ENCODE data around the gene IL17RD.
"Not testable (repeated sequence)": the region's sequence is repeated elsewhere in the genome, so short reads cannot be mapped to it uniquely, and the experiment has no call there.

IL17RD gene

DNA sequence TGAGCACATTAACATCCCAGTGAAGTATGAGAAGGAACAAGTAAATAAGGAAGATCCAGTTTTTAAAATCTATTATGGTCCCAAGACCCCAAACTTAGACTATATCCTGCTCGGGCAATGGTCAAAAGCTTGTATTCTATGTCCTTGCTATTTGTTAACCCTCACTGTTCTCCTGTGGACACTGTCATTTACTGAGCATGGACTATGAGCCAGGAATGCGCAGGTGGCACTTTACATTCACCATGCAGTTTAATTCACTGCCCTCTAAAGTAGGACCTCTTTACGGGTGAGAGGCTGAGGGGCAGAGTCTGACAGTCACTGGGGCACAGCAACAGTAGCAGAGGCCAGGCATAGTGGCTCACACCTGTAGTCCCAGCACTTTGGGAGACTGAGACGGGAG lies 76.1 kb downstream of the IL17RD start:
- no peak for FAIRE-seq

DNA sequence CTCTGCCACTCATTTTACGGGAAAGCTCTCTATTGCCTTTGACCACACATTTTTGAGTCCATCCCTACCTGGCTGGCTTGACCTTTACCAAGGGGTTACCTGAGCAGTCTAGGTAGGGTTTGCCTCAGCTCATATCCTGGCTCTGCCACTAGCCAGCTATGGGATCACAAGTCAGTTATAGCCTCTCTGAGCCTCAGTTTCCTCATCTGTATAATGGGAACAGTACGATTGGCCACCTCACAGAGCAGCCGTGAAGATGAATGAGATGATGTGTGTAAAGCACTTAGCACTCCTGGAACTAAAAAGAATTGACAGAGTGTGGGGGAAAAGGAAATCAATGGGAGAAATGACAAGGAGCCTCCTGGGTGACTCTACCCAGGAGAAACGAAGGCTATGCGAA lies 76.7 kb downstream of the IL17RD start:
- no peak for FAIRE-seq

DNA sequence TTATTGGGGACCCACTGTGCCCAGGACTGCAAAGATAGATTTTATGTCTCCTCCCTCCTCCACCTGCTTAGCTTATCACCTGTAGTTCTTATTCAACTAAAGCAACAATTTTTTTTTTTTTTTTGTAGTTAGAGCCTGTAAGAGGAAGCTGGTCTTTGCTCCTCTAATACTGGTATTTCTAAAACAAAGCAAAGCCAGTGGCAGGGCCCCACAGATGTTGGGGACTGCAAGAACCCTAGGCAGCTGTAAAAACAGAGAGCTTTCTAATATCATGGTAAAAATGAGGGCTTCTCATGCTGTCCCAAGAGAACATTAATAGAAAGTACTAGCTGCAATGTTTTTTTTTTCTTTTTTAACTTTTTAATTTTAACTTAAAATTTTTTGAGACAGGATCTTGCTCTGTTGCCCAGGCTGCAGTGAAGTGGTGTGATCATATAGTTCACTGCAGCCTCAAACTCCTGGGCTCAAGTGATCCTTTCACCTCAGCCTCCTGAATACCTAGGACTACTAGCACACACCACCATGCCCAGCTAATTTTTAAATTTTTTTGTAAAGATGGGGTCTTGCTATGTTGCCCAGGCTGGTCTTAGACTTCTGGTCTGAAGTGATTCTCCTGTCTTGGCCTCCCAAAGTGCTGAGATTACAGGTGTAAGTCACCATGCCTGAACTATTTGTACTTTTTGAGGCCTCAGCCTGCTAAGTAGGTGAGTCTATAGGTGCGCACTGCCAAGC lies 77.6 kb downstream of the IL17RD start:
- FAIRE-seq: no peak

DNA sequence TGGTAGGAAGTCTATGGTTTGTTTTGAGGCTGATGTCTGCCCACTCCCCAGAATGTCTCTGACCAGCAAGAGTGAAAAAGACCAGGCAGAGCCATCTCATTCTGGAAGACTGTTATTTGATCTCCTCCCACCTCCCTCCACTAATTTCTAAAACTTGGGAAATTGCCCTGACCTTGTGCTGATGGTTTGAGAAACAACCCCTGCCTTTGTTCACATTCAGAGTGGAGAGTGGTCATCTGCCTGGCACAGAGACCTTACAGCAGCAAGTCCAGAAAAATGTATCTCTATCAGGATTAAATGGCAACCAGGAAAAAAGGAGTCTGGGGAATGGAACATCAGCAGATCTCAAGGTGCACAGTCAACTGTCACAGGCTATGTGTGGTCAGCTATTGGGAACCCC lies 79.0 kb downstream of the IL17RD start:
- no peak for FAIRE-seq

DNA sequence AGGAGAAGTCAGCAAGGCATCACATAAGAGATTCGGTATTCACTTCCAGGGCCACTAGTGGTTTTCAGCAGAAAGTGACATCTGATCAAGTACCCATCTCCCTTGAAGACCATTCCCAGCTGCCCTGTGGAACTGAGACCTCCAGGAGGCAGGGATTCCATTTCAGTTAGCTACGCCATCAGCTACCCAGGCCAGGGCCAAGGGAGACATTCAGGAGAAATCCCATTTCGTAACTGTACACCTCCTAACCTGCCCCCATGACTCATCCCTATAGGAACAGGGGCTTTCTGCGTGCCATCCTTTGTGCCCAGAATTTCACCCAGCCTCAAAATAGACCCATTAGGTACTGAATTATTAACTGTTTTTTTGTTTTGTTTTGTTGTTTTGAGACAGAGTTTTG lies 79.9 kb downstream of the IL17RD start:
- FAIRE-seq: no peak

DNA sequence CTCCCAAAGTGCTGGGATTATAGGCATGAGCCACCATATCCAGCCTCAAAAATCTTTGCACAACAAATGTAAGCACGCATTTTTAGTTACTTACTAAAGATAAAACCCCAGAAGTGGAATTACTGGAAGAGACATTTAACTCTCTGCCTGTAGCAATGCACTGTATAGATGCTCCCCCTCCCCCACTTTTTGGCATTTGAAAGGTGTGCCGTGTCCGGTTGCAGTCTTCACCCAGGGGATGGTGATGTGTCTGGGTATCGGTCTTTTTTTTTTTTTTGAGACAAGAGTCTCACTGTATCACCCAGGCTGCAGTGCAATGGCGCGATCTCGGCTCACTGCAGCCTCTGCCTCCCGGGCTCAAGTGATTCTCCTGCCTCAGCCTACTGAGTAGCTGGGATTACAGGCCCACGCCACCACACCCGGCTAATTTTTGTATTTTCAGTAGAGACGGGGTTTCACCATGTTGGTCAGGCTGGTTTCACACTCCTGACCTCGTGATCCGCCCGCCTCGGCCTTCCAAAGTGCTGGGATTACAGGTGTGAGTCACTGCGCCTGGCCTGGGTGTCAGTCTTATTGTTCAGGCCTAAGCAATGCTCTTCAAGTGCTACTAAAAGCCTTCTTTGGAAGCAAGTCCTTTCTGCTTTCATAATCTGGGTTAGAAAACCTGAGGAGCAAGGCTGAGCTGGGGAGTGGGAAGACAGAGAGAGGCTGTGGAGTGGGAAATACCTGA lies 81.7 kb downstream of the IL17RD start:
- not testable (repeated sequence) for FAIRE-seq

DNA sequence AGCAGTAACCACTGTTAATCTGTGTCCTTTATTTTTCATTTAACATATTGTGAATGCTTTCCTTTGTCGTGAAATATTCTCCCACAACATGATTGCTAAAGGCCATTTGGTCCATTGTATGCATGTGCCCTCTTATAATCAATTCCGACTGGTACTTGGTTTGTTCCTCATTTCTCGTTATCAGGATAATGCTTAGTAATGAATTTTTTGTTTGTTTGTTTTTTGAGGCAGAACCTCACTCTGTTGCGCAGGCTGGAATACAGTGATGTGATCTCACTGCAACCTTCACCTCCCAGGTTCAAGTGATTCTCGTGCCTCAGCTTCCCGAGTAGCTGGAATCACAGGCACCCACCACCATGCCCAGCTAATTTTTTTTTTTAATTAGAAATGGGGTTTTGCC lies 82.7 kb downstream of the IL17RD start:
- no peak for FAIRE-seq

DNA sequence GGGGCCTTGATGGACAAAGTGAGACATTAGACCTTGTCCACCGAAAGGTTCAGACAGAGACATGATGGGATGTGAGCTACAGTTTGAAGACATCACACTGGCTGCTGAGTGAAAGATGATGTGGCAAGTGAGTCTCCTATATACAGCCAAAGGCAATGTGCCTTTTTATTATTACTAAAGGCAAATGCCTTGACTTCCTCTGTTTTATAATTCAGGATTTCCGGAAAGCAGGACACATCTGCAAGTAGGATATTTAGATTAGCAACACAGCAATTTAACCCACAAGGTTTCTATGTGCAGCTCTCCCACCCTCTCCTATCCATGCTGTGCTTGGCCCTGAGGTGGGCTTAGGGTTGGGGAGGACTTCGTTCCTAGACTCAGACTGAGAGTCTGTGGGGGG lies 84.0 kb downstream of the IL17RD start:
- FAIRE-seq: no peak

DNA sequence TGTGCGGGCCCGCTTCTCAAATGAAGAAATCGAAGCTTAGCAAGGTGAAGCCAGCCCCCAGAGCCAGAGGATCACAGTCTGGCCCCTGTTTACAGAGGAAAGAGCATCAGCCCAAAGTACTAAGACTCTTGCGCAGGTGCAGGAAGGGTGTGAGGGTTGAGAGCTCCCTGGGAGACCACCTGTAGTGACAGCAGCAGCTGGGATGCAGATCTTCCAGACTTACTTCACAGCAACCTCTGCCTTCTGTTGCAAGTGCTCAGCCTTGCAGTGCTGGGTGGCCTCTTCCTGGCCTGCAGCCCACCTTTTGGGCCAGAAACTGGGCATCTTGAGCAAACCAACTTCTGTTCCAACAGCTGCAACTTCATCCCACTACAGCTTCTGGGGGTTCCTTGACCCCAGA lies 85.0 kb downstream of the IL17RD start:
- no peak for FAIRE-seq

DNA sequence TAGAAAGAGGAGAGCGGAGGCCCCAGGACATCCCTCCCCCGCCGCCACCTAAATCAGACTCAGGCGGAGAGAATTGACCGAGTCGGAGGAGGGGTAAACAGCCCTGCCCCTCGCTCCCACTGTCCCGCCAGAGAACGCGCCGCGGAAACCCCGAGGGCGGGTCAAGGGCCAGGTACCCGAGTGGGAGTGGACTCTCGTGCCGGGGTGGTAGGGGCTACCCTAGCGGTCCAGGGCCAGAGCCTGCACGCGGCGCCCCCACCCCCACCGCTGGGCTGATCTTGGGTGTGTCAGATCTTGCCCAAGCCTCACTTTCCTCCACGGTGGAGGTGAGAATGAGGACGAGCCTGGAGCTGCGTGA lies 85.7 kb downstream of the IL17RD start:
- no peak for FAIRE-seq

DNA sequence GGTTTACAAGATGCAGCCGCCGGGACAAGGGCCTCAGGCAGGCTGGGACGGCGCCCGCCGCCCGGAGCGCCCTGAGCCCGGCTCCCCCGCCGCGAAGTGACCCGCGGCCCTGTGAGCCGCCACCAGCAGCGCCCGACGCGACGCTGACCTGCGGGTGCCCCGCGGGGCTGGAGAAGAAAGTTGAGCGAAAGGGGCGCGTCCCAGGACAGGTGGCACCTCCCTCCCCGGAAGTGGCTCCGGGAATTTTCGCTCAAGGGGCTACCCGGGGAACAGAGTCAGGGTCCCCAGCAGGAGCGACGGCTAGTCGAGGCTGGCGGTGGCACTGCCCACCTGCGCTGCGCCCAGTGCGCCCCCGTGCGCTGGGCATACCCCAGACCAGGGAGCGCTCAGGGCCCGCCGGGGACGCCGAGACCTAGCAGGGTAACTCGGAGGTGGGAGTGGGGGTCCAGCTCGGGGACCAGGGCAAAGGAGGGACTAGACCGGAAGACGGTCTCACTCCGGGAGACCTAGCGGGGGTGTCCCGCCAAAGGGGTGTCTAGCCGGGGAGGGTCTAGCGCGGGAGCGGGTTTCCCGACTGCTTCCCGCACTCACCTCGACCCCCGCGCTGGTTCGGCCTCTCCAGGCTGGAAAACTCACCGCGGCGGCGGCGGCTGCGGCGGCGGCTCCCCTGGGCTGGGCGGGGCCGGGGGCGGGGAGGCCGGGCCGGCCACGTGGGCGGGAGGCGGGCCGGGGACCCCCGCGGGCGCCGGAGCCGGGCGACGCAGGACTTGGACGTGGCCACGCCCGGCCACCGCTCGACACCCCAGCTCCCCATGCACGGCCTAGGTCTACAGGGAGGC lies 86.3 kb downstream of the IL17RD start:
- FAIRE-seq: no peak

DNA sequence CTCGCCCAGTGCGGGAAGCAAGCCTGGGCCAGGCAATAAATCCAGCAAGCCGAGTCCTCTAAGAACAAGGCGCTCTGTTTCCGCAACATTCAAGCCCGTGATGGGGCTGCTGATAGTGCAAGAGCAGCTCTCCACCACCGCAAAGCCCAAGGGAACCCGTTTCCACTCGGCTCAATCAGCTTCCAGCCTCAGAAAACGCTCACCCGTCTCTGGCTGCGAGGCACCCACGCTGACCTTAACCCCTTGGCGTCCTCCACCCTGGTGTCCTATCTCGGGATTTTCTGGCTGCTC lies 86.9 kb downstream of the IL17RD start:
- FAIRE-seq: no peak

DNA sequence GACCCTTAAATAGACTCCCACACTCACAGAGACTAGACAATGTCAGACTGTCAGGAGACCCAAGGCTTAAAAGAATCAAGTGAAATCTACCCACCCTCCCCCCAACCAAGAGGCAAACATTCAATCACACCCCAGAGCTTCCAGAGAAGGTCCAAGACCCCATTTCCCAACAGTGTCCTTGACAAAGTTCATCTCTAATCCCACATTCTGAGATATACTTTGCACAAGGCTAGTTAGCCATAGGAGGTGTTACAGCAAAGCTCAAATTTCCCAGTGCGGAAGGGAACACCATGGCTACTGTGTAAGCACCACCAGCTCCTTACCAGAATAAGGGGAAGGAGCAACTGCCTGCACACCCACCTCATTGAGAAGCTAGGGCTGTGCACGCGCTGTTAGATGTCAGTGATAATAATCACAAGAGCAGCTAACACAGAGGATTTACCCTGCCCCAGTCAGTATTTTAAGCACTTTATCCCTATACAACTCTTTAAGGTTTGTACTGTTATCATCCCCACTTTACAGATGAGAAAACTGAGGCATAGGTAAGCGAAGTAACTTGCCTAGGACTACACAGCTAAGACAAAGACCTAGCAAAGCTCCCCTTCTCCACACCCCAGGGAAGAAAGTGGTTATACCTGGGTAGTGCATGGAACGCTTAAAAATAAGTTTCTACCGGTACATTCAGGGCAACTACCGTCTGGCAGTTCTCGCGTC lies 87.4 kb downstream of the IL17RD start:
- FAIRE-seq: no peak

DNA sequence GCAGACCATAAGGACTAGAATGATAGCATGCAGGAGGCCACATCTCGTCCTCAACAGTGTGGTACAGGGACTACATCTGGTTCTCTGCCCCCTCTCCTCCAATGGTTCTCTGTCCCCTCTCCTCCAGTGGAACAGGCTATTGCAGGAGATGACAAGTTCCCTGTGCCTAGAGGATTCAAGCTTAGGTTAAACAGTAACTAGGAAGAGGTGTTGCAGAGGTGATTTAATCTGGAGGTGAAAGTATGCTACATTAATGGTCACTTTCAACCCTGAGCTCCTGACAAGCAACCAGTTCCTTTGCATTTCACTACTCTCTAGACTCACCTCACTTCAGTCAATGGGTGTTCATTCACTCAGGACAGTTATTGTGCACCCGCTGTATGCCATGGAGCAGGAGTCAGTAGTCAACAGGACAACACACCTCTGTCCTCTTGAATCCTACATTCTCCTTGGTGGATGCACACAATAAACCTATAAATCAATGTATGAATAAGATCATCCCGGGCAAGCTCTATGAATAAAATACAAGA lies 88.7 kb downstream of the IL17RD start:
- FAIRE-seq: no peak

DNA sequence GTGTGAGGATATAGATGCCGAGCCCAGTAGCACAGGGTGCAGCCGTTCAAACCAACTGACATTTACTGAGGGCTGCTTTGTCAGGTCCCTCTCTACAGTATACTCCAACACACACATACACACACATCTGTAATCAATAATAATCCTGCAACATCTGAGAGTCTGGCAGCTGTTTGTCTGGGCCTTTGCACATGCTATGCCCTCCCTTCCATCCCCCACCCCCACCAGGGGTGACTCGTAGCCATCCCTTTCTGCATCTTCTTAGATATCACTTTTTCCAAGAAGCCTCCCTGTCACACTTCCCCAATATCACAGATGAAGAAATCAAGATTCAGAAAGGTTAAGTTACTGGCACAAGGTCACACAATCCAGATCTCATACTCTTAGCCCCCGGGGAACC lies 91.0 kb downstream of the IL17RD start:
- no peak for FAIRE-seq

DNA sequence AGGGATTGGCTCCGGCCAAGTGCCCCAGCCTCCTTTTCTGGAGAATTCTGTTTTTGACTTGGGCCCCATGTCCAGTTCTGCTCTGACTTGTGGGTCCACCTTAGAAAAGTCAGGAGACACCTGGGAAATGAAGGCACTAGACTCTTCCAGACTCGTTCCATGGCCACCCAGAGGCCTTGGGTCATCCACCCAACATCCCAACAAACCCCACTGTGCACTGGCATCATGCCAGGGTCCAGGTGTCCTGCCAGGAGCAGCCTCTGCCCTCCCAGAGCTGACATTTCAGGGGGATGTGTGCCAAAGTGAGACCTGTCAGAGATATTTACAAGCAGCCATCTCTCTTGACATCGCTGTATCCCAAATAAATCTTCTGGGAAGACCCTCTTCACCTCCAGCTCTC lies 91.5 kb downstream of the IL17RD start:
- FAIRE-seq: no peak

DNA sequence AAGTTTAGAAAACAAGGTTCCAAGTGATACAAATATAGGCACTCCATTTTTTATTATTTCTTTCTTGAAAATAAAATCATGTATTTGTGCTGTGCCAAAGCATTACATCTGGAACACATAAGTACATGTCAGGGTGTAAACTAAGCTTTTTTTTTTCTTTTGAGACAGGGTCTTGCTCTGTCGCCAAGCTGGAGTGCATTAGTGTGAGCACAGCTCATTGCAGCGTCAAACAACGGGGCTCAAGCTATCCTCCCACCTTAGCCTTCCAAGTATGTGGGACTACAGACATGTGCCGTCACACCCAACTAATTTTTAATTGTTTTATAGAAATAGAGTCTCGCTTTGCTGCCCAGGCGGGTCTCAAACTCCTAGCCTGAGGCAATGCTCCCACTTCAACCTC lies 95.7 kb downstream of the IL17RD start:
- FAIRE-seq: no peak

DNA sequence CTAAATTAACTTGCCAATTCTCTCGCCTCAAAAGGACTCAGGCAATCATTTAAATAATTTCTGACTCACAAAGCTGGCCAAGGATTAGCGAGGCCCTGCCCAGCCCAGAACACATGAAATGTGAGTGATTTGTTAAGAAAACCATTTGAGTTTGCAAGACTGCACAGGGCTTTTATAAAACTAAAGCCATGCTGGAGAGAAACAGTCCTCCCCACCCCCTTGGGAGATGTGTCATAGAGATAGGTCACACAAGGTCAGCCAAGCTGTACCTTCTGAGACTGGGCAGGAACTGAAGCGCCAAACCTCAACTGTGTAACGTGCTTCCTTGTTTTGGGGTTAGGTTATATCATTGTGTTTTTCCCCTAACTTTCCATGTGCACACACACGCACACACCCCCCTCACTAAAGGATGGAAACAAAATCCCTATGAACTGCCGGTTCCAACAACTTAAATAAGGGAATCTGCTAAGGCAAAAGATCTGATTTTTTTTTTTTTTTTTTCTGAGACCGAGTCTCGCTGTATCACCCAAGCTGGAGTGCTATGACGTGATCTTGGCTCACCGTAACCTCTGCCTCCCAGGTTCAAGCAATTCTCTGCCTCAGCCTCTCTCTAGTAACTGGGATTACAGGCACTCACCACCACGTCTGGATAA lies 96.6 kb downstream of the IL17RD start:
- FAIRE-seq: no peak

DNA sequence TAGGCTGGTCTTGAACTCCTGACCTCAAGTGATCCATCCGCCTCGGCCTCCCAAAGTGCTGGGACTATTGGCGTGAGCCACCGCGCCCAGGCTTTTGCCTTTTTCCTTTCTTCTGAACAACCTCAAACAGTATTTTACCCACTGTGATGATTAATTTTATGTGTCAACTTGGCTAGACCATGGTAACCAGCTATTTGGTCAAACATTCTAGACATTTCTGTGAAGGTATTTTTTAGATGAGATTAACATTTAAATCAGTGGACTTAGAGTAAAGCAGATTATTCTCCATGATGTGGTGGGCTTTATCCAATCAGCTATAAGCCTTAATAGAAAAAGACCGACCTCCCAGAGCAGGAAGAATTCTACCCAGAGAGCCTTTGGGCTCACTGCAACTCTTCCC lies 98.7 kb downstream of the IL17RD start:
- FAIRE-seq: no peak

DNA sequence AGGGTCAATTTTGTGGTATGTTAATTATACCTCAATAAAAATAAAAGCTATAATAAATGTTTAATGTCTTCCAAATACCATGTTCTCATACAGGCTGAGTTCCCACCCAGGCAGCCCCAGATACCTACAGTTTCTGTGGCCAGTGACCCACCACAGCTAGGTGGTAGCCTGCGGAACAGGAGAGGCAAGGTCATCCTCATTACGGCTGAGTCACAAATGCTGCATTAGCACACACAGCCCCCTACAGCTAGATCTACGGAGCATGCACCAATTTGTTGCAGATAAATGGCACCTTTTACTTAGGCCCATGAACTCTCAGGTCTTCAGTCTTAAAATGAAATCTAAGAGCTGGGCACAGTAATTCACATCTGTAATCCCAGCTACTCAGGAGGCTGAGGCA lies 99.6 kb downstream of the IL17RD start:
- no peak for FAIRE-seq

DNA sequence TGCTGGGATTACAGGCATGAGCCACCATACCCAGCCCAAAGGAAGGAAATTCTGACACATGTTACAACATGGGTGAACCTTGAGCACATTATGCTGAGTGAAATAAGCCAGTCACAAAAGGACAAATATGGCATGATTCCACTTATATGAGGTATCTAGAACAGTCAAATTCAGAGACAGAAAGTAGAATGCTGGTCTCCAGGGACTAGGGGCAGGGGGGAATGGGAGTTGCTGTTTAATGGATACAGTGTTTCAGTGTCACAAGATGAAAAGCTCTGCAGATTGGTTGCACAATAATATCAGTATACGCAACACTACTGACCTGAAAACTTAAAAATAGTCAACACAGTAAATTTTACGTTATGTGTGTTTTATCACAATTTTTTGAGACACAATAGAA lies 100.6 kb downstream of the IL17RD start:
- FAIRE-seq: no peak

DNA sequence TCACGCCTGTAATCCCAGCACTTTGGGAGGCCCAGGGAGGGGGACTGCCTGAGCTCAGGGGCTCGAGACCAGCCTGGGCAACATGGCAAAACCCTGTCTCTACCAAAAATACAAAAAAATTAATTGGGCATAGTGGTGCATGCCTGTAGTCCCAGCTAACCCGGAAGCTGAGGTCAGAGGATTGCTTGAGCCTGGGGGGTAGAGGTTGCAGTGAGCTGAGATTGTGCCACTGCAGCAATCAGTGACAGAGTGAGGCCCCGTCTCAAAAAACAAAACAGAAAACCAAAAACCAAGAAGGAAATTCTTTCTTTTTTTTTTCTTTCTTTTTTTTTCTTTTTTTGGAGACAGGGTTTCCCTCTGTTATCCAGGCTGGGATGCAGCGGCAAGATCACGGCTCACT lies 101.2 kb downstream of the IL17RD start:
- FAIRE-seq: no peak

DNA sequence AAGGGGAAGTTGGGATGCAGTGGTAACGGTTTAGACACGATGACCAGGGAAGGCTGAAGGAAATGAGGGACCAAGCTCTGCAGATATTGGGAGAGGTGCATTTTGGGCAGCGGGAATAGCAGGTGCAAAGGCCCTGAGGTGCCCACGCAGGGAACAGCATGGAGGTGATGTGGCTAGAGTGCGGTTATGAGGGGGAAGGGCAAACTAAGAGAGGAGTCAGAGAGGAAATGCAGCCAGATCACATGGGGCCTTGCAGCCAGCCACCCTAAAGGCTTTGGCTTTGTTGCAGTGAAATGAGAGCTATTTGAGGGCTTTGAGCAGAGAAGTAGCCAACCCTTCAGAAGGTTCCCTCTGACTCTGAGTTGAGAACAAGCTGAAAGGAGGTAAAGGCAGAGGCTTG lies 102.1 kb downstream of the IL17RD start:
- no peak for FAIRE-seq
